Fibroblast of lung (primary cell): ENCODE results near the gene ITPR2. TPM values are rescaled to one million over a fixed set of nuclear protein-coding genes. Genes with fewer than 3 reads are reported as not detected.

Source experiments
- DNase-seq, 2 donors: peaks; one replicate each; pipeline versions ENCODE4 v3.0.0 to v3.0.0-alpha.2; 2010; ENCODE audit warnings: low read depth in 2 of 2
- H2AFZ ChIP-seq: 2 replicates; pipeline ENCODE4 v1.5.1; 2012; ENCODE audit warnings: low read length, control low read depth, inconsistent platforms
- H3K27ac ChIP-seq: 2 replicates; pipeline ENCODE4 v1.5.1; 2011; ENCODE audit warnings: low read length, control low read depth; ENCODE audit not compliant: insufficient read depth
- H3K27me3 ChIP-seq: 2 replicates; pipeline ENCODE4 v1.5.1; 2011; ENCODE audit warnings: mild to moderate bottlenecking, low read length; ENCODE audit not compliant: control insufficient read depth, insufficient read depth
- H3K36me3 ChIP-seq: 2 replicates; pipeline ENCODE4 v1.5.1; 2011; ENCODE audit warnings: low read length; ENCODE audit not compliant: control insufficient read depth, insufficient read depth
- H3K4me1 ChIP-seq: 2 replicates; pipeline ENCODE4 v1.5.1; 2011; ENCODE audit warnings: low read length; ENCODE audit not compliant: control insufficient read depth, insufficient read depth; ENCODE audit errors: extremely low read depth
- H3K4me2 ChIP-seq: 2 replicates; pipeline ENCODE4 v1.5.1; 2011; ENCODE audit warnings: low read length, control low read depth; ENCODE audit not compliant: insufficient read depth; ENCODE audit errors: extremely low read depth
- H3K4me3 ChIP-seq, 4 experiments: fragments of 200-600 bp in 1 of 4; sonication (generic) in 1 of 4; replicated peaks in 1 of 4; 2 replicates each; pipeline ENCODE4 v1.5.1; 2011 to 2016; ENCODE audit warnings: low read length in 4 of 4, low read depth in 3 of 4, mild to moderate bottlenecking in 3 of 4, control low read depth in 2 of 4, inconsistent platforms in 1 of 4, mixed read lengths in 1 of 4; ENCODE audit not compliant: insufficient read depth in 1 of 4; ENCODE audit errors: control extremely low read depth in 1 of 4
- H3K79me2 ChIP-seq: 2 replicates; pipeline ENCODE4 v1.5.1; 2012; ENCODE audit warnings: mild to moderate bottlenecking, low read length, inconsistent platforms; ENCODE audit not compliant: control insufficient read depth, insufficient read depth
- H3K9ac ChIP-seq: 2 replicates; pipeline ENCODE4 v1.5.1; 2011; ENCODE audit warnings: mild to moderate bottlenecking, low read length, control low read depth; ENCODE audit not compliant: insufficient read depth
- H3K9me3 ChIP-seq: 2 replicates; pipeline ENCODE4 v1.5.1; 2012; ENCODE audit warnings: low read depth, low read length; ENCODE audit not compliant: control insufficient read depth, insufficient read depth
- H4K20me1 ChIP-seq: 2 replicates; pipeline ENCODE4 v1.5.1; 2011; ENCODE audit warnings: low read length; ENCODE audit not compliant: control insufficient read depth, insufficient read depth; ENCODE audit errors: extremely low read depth
- CTCF ChIP-seq, 2 donors: IDR thresholded peaks in 1 of 2; conservative IDR thresholded peaks in 1 of 2; 1 replicate in 1 of 2; 2 replicates in 1 of 2; pipeline ENCODE4 v1.5.1; 2011 to 2012; ENCODE audit warnings: low read length in 2 of 2, control low read depth in 1 of 2, inconsistent platforms in 1 of 2, low read depth in 1 of 2, mild to moderate bottlenecking in 1 of 2
- EZH2 ChIP-seq: IDR thresholded peaks from 2 replicates; pipeline ENCODE4 v1.5.1; 2012; ENCODE audit warnings: low read length, control low read depth, mild to moderate bottlenecking; ENCODE audit errors: missing control alignments
- polyA plus RNA-seq, 2 donors: library from polyadenylated mRNA; depleted of rRNA in 1 of 2; stranded (reverse) in 1 of 2; unstranded in 1 of 2; fragments of >200 nt; gene quantifications; 2 replicates each; pipeline ENCODE4 v1.2.1, GENCODE V29; 2011 to 2012; ENCODE audit warnings: missing spikeins in 1 of 2
- total RNA-seq: library from RNA; depleted of rRNA; stranded (reverse); fragments of >200 nt; gene quantifications from 2 replicates; pipeline ENCODE4 v1.2.1, GENCODE V29; 2014

Gene ITPR2
- total and polyA plus RNA-seq, 2 donors (not counting 1 experiment from before 2014, with no cell fraction given): 5.1 to 24.6 TPM

- H3K36me3 ChIP-seq: no peaks in the 10 kb centered on the region
- TF ChIP-seq CTCF (conservative IDR thresholded peaks at IDR 0.05 in 1 of 2, IDR thresholded peaks at IDR 0.05 in 1 of 2; ENCODE audit: low read depth in 1 of 2, low read length in 2 of 2): no peak
- no peak for TF ChIP-seq EZH2
- H3K79me2 ChIP-seq: no peaks in the 10 kb centered on the region
- no peaks in the 10 kb centered on the region for H4K20me1 ChIP-seq
- H2AFZ ChIP-seq: no peak overlapping the region
- no peaks in the 10 kb centered on the region for H3K9me3 ChIP-seq
- no peak overlapping the region for H3K9ac ChIP-seq
- DNase-seq: no peak
- H3K27ac ChIP-seq: no peak overlapping the region
- no peaks in the 10 kb centered on the region for H3K27me3 ChIP-seq
- no peak overlapping the region for H3K4me2 ChIP-seq
- H3K4me1 ChIP-seq: no peaks in the 10 kb centered on the region
- H3K4me3 ChIP-seq: no peak overlapping the region
These were observed 443.7 kb downstream of the ITPR2 start for GRCh38 chr12:26389343-26389742.

- no peaks in the 10 kb centered on the region for H3K79me2 ChIP-seq
- no peak for TF ChIP-seq EZH2
- TF ChIP-seq CTCF (conservative IDR thresholded peaks at IDR 0.05 in 1 of 2, IDR thresholded peaks at IDR 0.05 in 1 of 2; ENCODE audit: low read depth in 1 of 2, low read length in 2 of 2): no peak
- H2AFZ ChIP-seq: no peak overlapping the region
- H3K27me3 ChIP-seq: no peaks in the 10 kb centered on the region
- H3K4me3 ChIP-seq: no peak overlapping the region
- DNase-seq: no peak
- H4K20me1 ChIP-seq: no peaks in the 10 kb centered on the region
- H3K9ac ChIP-seq: no peak overlapping the region
- H3K27ac ChIP-seq: no peak overlapping the region
- no peak overlapping the region for H3K4me2 ChIP-seq
- no peaks in the 10 kb centered on the region for H3K36me3 ChIP-seq
- H3K9me3 ChIP-seq: no peaks in the 10 kb centered on the region
- no peaks in the 10 kb centered on the region for H3K4me1 ChIP-seq
These were observed 448.5 kb downstream of the ITPR2 start for GRCh38 chr12:26384536-26384935.

GRCh38 chr12:26383041-26383440 is 450.0 kb downstream of the ITPR2 start:
- H3K4me2 ChIP-seq: no peak overlapping the region
- TF ChIP-seq EZH2 (no peak), CTCF (conservative IDR thresholded peaks at IDR 0.05 in 1 of 2, IDR thresholded peaks at IDR 0.05 in 1 of 2; ENCODE audit: low read depth in 1 of 2, low read length in 2 of 2) (no peak)
- no peak overlapping the region for H3K27ac ChIP-seq
- no peaks in the 10 kb centered on the region for H3K79me2 ChIP-seq
- DNase-seq: no peak
- H3K36me3 ChIP-seq: no peaks in the 10 kb centered on the region
- H2AFZ ChIP-seq: no peak overlapping the region
- no peaks in the 10 kb centered on the region for H3K27me3 ChIP-seq
- no peaks in the 10 kb centered on the region for H3K9me3 ChIP-seq
- H3K9ac ChIP-seq: no peak overlapping the region
- no peaks in the 10 kb centered on the region for H3K4me1 ChIP-seq
- no peaks in the 10 kb centered on the region for H4K20me1 ChIP-seq
- H3K4me3 ChIP-seq: no peak overlapping the region
